Erythroblast (primary cell): ENCODE measurements around the gene SAMD4A.

Experiments
- DNase-seq, 2 experiments: peaks; one replicate each; lab custom pipeline; 2025; lab: John Stamatoyannopoulos, UW
- GATA1 ChIP-seq: IDR thresholded peaks from 2 replicates; pipeline ENCODE4 v1.6.1; 2011; ENCODE audit warnings: low read depth, mild to moderate bottlenecking, control low read depth, low read length, moderate library complexity
- POLR2A ChIP-seq: IDR thresholded peaks from 2 replicates; pipeline ENCODE4 v1.6.1; 2011; ENCODE audit warnings: mild to moderate bottlenecking, low read length

SAMD4A gene

DNA sequence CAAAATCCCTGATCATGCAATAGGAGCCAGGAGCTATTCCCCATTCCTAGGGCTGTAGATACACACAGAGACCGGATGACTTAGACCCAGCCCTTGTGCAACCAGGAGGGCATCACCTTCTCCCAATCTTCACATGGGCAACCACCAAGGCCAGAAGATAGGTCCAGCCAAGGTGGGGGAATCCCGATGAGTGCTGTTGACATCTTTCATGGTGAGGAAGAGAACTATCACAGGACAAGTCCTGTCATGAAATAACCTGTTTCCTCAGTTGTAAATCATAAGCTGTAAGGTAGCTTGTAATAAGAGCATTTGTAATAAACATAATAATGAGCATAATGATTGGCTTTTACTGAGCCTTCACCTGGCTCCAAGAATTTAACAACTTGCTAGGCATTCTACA, 246.2 kb downstream of the SAMD4A start:
- no peak for DNase-seq
- TF ChIP-seq GATA1 (no peak), POLR2A (no peak)

DNA sequence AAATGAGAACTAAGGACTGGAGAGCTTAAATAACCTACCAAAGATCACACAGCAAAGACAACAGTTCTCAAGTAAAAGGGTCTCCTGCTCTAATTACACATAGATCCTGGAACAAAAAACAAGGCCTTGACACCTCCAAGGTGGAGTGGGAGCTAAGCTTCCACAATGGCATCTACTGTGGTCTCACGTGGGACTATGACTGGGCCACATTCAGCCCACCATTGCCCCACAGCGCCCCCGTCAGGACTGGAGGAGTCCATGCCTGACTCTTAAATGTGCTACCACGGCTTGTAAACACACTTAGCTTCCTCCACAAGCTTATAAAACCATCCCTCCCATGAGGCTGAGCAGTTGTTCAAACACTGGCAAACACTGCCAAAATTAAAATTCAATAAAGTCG, 247.1 kb downstream of the SAMD4A start:
- TF ChIP-seq GATA1 (no peak), POLR2A (no peak)
- DNase-seq, result peak; percentile 30 to 38

DNA sequence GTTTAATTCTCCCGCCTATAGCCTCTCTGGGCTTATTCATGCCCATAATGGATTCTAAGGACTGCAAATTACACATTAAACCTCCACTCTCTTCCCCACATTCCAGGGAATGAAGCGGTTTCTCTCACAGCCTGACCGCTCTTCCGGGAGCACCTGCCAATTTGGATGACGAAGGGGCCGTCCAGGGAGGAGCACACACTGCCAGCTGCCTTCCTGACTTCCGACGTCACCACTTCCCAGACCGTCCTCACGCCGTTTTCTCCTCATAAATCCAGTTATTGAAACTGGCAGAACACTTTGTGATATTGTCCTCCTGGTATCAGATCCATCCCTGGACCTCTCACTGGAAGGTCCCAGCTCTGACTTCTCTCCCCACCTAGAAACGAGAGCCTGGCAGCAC, 248.1 kb downstream of the SAMD4A start:
- DNase-seq, result no peak
- no peak for TF ChIP-seq GATA1
- TF ChIP-seq POLR2A, result no peak

DNA sequence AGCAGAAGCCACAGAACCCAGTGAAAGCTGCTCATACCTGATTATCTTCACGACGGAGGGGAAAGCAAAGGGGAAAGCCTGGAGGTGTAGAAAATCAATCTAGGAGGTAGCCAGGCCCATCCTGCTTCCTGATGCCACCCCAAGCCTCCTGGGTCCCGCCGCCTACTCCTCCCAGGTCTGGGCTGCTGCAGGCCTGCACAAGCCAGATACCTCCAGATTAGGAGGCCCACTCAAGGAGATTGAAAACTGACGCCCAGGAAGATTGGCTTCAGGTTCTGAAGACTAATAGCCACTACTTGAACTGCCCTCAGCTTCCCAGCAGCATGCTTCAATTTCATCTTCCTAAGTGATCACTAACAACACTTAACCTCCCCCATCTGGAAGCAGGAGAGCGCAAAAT, 248.6 kb downstream of the SAMD4A start:
- DNase-seq, result no peak
- TF ChIP-seq POLR2A (no peak), GATA1 (no peak)

DNA sequence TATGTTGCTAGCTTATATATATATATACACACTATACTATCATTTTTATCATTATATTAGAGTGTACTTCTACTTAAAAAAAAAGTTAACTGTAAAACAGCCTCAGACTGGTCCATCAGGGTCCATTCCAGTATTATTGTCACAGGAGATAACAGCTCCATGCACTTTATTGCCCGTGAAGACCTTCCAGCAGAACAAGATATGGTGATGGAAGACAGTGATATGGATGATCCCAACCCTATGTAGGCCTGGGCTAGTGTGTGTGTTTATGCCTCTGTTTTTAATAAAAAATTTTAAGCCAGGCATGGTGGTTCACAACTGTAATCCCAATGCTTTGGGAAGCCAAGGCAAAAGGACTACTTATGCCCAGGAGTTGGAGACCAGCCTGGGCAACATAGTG, 249.5 kb downstream of the SAMD4A start:
- DNase-seq, result no peak
- TF ChIP-seq POLR2A, result no peak
- no peak for TF ChIP-seq GATA1

DNA sequence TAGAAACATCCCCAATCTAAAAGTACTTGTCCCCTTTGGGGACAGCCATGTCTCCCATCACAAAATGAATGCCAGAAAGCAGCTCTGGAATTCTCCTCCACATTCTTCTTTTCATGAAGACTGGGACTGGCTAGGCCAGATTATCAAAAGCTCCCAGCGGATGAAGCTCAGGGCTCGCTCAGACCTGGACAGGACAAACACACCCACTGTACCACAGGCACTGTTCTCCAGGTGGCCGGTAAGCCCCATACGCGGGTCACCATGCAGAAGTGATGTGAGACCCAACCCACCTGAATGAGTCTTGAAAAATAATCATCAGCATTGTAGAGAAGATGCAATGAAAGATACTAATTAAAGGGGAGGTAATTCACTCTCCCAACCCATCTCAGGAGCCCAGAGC, 250.6 kb downstream of the SAMD4A start:
- TF ChIP-seq POLR2A, result no peak
- TF ChIP-seq GATA1, result no peak

DNA sequence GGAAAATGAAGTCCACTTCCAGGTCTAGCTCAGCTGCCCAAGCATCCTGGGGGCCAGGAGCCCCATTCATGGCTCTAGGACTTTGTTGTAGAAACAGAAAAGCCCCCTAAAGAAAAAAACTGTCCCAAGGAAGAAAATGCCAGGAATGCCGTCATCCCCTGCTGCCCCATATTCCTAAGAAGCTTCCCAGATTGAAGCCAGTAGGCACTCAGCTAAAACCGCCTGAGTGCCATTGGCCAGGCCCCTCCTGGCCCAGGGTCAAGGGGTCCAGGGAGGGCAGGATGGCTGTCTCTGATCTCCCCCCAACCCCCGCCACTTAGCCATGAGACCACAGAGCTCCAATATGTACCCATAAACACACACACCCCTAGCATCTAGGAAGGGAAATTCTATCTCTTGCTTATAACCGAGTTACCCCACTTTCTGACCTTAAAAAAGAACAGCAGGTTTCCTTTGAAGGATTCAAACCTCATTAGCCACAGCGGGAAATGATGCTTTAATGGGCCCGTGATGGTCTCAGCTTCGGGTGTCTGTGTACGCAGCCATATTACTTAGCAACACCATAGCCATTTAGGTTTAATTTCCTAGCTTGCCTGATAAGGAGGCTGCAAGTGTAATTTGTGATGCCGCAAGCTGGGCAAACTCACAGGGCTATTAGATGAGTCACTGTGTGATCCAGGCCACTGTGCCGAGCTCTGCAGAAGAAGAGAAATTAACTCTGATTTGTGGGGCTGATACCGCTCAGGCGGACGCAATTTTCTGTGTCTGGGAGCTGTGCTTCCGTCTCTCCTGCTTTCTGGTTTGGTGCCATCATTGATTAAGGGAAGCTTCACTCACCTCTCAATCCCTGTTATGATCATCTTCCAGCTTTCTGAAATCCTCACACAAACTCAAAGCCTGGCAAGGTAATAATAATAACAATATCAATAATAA, 251.5 kb downstream of the SAMD4A start:
- no peak for TF ChIP-seq POLR2A
- TF ChIP-seq GATA1, result no peak
- no peak for DNase-seq

More for the DNA sequence above, 250.6 kb downstream of the SAMD4A start:
- no peak for DNase-seq

DNA sequence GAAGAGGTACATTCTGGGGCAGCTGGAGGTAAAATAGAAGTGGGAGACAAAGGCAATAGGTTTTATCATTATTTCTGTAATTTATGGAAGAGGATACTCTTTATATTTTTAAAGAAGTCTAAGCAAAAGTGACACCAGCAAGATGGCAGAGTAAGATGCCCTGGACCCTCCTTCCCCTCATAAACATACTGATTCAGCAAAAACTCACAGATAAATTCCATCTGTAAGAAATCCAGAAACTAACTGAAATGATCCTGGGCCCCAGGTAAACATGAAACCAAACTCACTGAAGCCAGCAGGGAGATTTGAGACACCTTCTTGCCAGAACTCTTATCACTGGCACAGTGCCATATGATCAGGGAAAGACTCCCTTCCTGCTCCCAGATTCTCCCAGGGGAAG, 255.8 kb downstream of the SAMD4A start:
- DNase-seq, result no peak
- TF ChIP-seq GATA1, result no peak
- no peak for TF ChIP-seq POLR2A

DNA sequence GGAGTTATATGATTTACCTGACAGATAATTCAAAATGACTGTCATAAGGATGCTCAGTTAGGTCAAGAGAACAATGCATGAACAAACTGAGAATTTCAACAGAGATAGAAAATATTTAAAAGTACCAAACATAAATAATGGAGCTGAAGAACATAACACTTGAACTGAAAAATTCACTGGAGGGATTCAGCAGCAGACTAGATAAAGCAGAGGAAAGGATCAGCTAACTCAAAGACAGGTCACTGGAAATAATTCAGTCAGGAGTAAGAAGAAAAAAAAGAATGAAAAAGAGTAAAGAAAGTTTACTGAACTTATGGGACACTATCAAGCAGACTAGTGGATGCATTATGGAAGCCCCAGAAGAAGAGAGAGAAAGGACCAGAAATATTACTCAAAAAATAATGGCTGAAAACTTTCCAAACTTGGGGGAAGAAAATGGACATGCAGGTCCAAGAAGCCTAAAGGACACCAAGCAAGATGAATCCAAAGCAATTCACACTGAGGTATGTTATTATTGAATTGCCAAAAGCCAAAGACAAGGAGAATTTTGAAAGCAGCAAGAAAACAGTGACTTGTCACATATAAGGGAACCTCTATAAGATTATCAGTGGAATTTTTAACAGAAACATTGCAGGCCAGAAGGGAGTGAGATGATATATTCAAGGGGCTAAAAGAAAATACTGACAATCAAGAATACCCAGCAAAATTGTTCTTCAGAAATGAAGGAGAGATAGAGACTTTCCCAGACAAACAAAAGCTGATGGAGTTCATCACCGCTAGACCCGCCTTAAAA, 257.0 kb downstream of the SAMD4A start:
- no peak for DNase-seq
- TF ChIP-seq POLR2A (no peak), GATA1 (no peak)

DNA sequence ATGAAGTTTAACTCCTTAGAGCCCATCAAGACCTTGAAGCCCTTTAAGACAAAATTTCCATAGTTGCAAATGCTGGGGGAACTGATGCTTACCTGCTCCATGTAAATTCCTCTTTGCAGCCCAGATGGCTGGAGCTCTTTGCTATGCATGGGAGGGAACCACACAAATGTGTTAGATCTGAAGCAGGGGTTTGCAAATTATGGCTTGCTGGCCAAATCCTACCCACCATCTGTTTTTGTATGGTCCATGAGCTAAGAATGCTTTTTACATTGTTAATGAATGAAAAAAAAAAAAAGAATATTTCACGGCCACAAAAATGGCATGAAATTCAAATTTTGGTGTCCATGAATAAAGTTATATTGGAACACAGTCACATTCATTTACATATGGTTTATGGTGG, 261.1 kb downstream of the SAMD4A start:
- no peak for DNase-seq
- TF ChIP-seq GATA1 (no peak), POLR2A (no peak)

DNA sequence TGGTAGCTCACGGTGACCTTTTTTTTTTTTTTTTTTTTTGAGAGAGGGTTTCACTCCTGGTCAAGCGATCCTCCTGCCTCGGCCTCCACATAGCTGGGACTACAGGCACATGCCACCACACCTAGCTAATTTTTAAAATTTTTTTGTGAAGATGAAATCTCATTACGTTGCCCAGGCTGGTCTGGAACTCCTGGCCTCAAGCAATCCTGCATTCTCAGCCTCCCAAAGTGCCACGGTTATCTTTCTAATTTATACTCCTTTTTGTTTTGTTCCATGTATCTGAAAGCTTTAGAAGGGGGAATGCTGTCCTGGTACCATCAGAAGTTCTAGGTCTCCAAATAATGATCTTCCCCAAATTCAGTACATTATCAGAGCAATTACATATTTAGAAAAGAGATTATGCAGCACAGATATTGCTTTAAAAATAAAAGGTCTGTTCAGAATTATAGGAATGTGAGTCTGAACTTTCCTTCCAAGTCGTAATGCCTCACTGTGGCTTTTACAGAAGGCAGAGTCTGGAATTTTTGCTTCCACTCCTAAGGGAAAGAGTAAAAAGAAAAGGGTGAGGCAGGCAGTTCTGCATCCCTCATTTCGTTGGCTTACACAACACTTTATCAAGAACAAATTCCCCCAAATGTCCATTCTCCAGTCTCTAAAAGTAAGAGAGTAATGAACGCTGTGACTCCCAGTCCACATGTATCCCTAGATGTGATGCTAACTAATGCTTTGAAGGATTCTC, 262.7 kb downstream of the SAMD4A start:
- DNase-seq, result no peak
- TF ChIP-seq POLR2A (no peak), GATA1 (no peak)

DNA sequence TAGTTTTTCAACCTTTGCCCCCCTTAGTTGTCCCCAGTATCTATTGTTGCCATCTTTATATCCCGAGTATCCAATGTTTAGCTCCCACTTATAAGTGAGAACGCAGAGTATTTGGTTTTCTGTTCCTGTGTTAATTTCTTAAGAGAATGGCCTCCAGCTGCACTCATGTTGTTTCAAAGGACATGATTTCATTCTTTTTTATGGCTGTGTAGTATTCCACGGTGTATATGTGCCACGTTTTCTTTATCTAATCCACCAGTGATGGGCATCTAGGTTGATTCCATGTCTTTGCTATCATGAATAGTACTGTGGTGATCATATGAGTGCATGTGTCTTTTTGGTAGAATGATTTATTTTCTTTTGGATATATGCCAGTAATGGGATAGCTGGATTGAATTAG, 263.7 kb downstream of the SAMD4A start:
- DNase-seq, result no peak
- no peak for TF ChIP-seq POLR2A
- TF ChIP-seq GATA1, result no peak

DNA sequence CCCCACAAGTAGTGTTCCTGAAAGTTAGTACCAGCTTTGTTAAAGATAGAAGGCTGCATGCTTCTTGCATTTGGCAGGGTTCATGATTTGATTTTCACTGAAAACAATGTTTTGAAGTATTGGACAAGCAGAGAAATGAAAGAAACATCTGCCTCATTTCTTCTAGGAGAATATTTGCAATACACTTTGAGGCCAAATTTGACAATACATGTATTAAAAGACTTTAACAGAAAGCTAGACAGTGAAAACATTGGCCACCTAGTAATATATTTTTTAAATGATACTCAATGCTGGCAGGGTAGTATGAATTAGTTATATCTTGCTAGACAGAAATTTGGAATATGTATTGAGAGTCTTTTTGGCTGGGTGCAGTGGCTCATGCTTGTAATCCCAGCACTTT, 267.2 kb downstream of the SAMD4A start:
- no peak for TF ChIP-seq GATA1
- no peak for TF ChIP-seq POLR2A
- no peak for DNase-seq
